Stimulated activated CD4-positive, alpha-beta T cell treated with anti-CD3 and anti-CD28 coated beads, TNF-alpha, amount 100 ng/mL, for 24 hours (primary cell): ENCODE measurements around the gene MEIS2.

Experiments used
- DNase-seq, 3 experiments: peaks; one replicate each; pipeline ENCODE4 v3.0.0-alpha.2; 2020; ENCODE audit warnings: low read depth in 3 of 3

Gene MEIS2

GRCh38 chr15:36965570-36966342 lies 134.6 kb downstream of the MEIS2 start:
- no peak for DNase-seq

- no peak for DNase-seq
Observed at GRCh38 chr15:36964626-36965025, 135.7 kb downstream of the MEIS2 start.

- no peak for DNase-seq
Observed at GRCh38 chr15:36961956-36962355, 138.4 kb downstream of the MEIS2 start.

GRCh38 chr15:36960947-36961227 lies 139.5 kb downstream of the MEIS2 start:
- DNase-seq = no peak

- DNase-seq = no peak
Observed at GRCh38 chr15:36960179-36960946, 140.0 kb downstream of the MEIS2 start.

- no peak for DNase-seq
Observed at GRCh38 chr15:36959746-36960145, 140.6 kb downstream of the MEIS2 start.

- no peak for DNase-seq
Observed at GRCh38 chr15:36958606-36959005, 141.7 kb downstream of the MEIS2 start.

GRCh38 chr15:36954486-36954885 lies 145.9 kb downstream of the MEIS2 start:
- no peak for DNase-seq

GRCh38 chr15:36953346-36953745 lies 147.0 kb downstream of the MEIS2 start:
- no peak for DNase-seq

- no peak for DNase-seq
Observed at GRCh38 chr15:36951731-36952247, 148.6 kb downstream of the MEIS2 start.

- no peak for DNase-seq
Observed at GRCh38 chr15:36950371-36950770, 150.0 kb downstream of the MEIS2 start.

GRCh38 chr15:36948982-36949381 lies 151.4 kb downstream of the MEIS2 start:
- no peak for DNase-seq

GRCh38 chr15:36947035-36947719 lies 153.2 kb downstream of the MEIS2 start:
- no peak for DNase-seq

GRCh38 chr15:36944442-36944841 lies 155.9 kb downstream of the MEIS2 start:
- no peak for DNase-seq

GRCh38 chr15:36943508-36944361 lies 156.6 kb downstream of the MEIS2 start:
- DNase-seq = no peak

GRCh38 chr15:36942248-36942827 lies 158.0 kb downstream of the MEIS2 start:
- DNase-seq = no peak

- DNase-seq = no peak
Observed at GRCh38 chr15:36941798-36942197, 158.6 kb downstream of the MEIS2 start.

GRCh38 chr15:36940636-36941260 lies 159.6 kb downstream of the MEIS2 start:
- DNase-seq = no peak

- no peak for DNase-seq
Observed at GRCh38 chr15:36940219-36940618, 160.1 kb downstream of the MEIS2 start.

- DNase-seq = no peak
Observed at GRCh38 chr15:36938764-36939163, 161.6 kb downstream of the MEIS2 start.

- no peak for DNase-seq
Observed at GRCh38 chr15:36938131-36938530, 162.2 kb downstream of the MEIS2 start.
